H9 (cell line): Measurements from ENCODE around the gene ANXA4. TPM values are rescaled to one million over a fixed set of nuclear protein-coding genes. Genes with fewer than 3 reads are reported as not detected.

Experiments
- DNase-seq: peaks from one replicate; pipeline ENCODE4 v3.0.0-alpha.2; 2017
- H2AFZ ChIP-seq: one replicate; pipeline ENCODE4 v1.6.1; 2013; ENCODE audit warnings: mild to moderate bottlenecking, low read length, control low read depth, moderate library complexity
- H2AK5ac ChIP-seq: 2 replicates; pipeline ENCODE4 v1.6.1; 2013; ENCODE audit warnings: low read length, control low read depth, mixed read lengths; ENCODE audit not compliant: insufficient read length
- H2BK120ac ChIP-seq: one replicate; pipeline ENCODE4 v1.6.1; 2013; ENCODE audit warnings: low read depth, mild to moderate bottlenecking, low read length, control low read depth, inconsistent platforms; ENCODE audit not compliant: poor library complexity, severe bottlenecking
- H2BK12ac ChIP-seq: 2 replicates; pipeline ENCODE4 v1.6.1; 2013; ENCODE audit warnings: low read length, control low read depth, mixed read lengths, low read depth; ENCODE audit not compliant: insufficient read length
- H2BK15ac ChIP-seq: 2 replicates; pipeline ENCODE4 v1.6.1; 2013; ENCODE audit warnings: low read depth, low read length, control low read depth
- H2BK20ac ChIP-seq: one replicate; pipeline ENCODE4 v1.6.1; 2013; ENCODE audit warnings: low read depth, mild to moderate bottlenecking, low read length, control low read depth, inconsistent platforms; ENCODE audit not compliant: poor library complexity, severe bottlenecking
- H2BK5ac ChIP-seq: 2 replicates; pipeline ENCODE4 v1.6.1; 2013; ENCODE audit warnings: low read length, control low read depth, mixed read lengths; ENCODE audit not compliant: insufficient read length
- H3K14ac ChIP-seq: 2 replicates; pipeline ENCODE4 v1.6.1; 2013; ENCODE audit warnings: low read length, control low read depth; ENCODE audit not compliant: insufficient read depth
- H3K18ac ChIP-seq: 2 replicates; pipeline ENCODE4 v1.6.1; 2013; ENCODE audit warnings: low read depth, mild to moderate bottlenecking, mixed read lengths, low read length, control low read depth; ENCODE audit not compliant: insufficient read length
- H3K23ac ChIP-seq: 2 replicates; pipeline ENCODE4 v1.6.1; 2013; ENCODE audit warnings: low read length, control low read depth, mixed read lengths, low read depth; ENCODE audit not compliant: insufficient read length
- H3K23me2 ChIP-seq: 2 replicates; pipeline ENCODE4 v1.6.1; 2013; ENCODE audit warnings: low read depth, mild to moderate bottlenecking, mixed read lengths, low read length, control low read depth; ENCODE audit not compliant: insufficient read length, poor library complexity, severe bottlenecking
- H3K27ac ChIP-seq: 2 replicates; pipeline ENCODE4 v1.5.1; 2013; ENCODE audit warnings: low read length, control low read depth, mixed read lengths, low read depth; ENCODE audit not compliant: insufficient read length
- H3K27me3 ChIP-seq: 2 replicates; pipeline ENCODE4 v1.6.1; 2013; ENCODE audit warnings: low read length, control low read depth, inconsistent platforms; ENCODE audit not compliant: insufficient read depth
- H3K4ac ChIP-seq: 2 replicates; pipeline ENCODE4 v1.6.1; 2013; ENCODE audit warnings: low read depth, mild to moderate bottlenecking, control low read depth, inconsistent platforms, low read length, moderate library complexity
- H3K4me1 ChIP-seq: 2 replicates; pipeline ENCODE4 v1.6.1; 2013; ENCODE audit warnings: low read length, control low read depth, inconsistent platforms; ENCODE audit not compliant: insufficient read depth
- H3K4me2 ChIP-seq: 2 replicates; pipeline ENCODE4 v1.6.1; 2013; ENCODE audit warnings: low read length, control low read depth, mixed read lengths; ENCODE audit not compliant: insufficient read length, insufficient read depth
- H3K56ac ChIP-seq: 2 replicates; pipeline ENCODE4 v1.6.1; 2013; ENCODE audit warnings: low read depth, mild to moderate bottlenecking, mixed read lengths, low read length, control low read depth; ENCODE audit not compliant: insufficient read length
- H3K79me1 ChIP-seq: 2 replicates; pipeline ENCODE4 v1.6.1; 2013; ENCODE audit warnings: low read depth, mild to moderate bottlenecking, moderate library complexity, low read length, control low read depth, inconsistent platforms; ENCODE audit not compliant: insufficient read depth, poor library complexity, severe bottlenecking
- H3K79me2 ChIP-seq: 2 replicates; pipeline ENCODE4 v1.6.1; 2013; ENCODE audit warnings: low read length, control low read depth, inconsistent platforms; ENCODE audit not compliant: insufficient read depth
- H3K9ac ChIP-seq: 2 replicates; pipeline ENCODE4 v1.6.1; 2013; ENCODE audit warnings: low read length, control low read depth, mixed read lengths; ENCODE audit not compliant: insufficient read length; ENCODE audit errors: extremely low read depth
- H3K9me3 ChIP-seq: one replicate; pipeline ENCODE4 v1.6.1; 2013; ENCODE audit warnings: low read depth, low read length, inconsistent platforms; ENCODE audit not compliant: control insufficient read depth
- H3T11ph ChIP-seq: one replicate; pipeline ENCODE4 v1.6.1; 2013; ENCODE audit warnings: mild to moderate bottlenecking, low read length, control low read depth, inconsistent platforms
- H4K20me1 ChIP-seq: one replicate; pipeline ENCODE4 v1.6.1; 2013; ENCODE audit not compliant: control insufficient read depth, insufficient read length, insufficient read depth
- H4K5ac ChIP-seq: 2 replicates; pipeline ENCODE4 v1.6.1; 2013; ENCODE audit warnings: low read depth, mild to moderate bottlenecking, mixed read lengths, low read length, control low read depth; ENCODE audit not compliant: insufficient read length
- H4K8ac ChIP-seq: replicated peaks from 2 replicates; pipeline ENCODE4 v1.6.1; 2013; ENCODE audit warnings: low read length, control low read depth, mixed read lengths, low read depth; ENCODE audit not compliant: insufficient read length
- H4K91ac ChIP-seq: 2 replicates; pipeline ENCODE4 v1.6.1; 2013; ENCODE audit warnings: low read depth, mild to moderate bottlenecking, moderate library complexity, mixed read lengths, low read length, control low read depth; ENCODE audit not compliant: insufficient read length
- H3K27ac Mint-ChIP-seq, 3 experiments: 2 replicates in 2 of 3; 3 replicates in 1 of 3; pipeline ENCODE4 v1.8.0; 2020 to 2021; ENCODE audit warnings: mixed read lengths in 3 of 3, mild to moderate bottlenecking in 1 of 3, moderate library complexity in 1 of 3
- H3K27me3 Mint-ChIP-seq: 2 replicates; pipeline ENCODE4 v1.8.0; 2021; ENCODE audit warnings: low read depth, mild to moderate bottlenecking, moderate library complexity, mixed read lengths
- H3K36me3 Mint-ChIP-seq, 3 experiments: 2 replicates in 2 of 3; 3 replicates in 1 of 3; pipeline ENCODE4 v1.8.0; 2020 to 2021; ENCODE audit warnings: low read depth in 3 of 3, mixed read lengths in 3 of 3; ENCODE audit not compliant: insufficient read depth in 1 of 3
- H3K4me1 Mint-ChIP-seq, 2 experiments: 2 replicates each; pipeline ENCODE4 v1.8.0; 2020; ENCODE audit warnings: mixed read lengths in 2 of 2
- H3K4me3 Mint-ChIP-seq, 2 experiments: 2 replicates in 1 of 2; 3 replicates in 1 of 2; pipeline ENCODE4 v1.8.0; 2020 to 2021; ENCODE audit warnings: mild to moderate bottlenecking in 2 of 2, mixed read lengths in 2 of 2, moderate library complexity in 1 of 2
- H3K9me3 Mint-ChIP-seq, 2 experiments: 2 replicates in 1 of 2; 3 replicates in 1 of 2; pipeline ENCODE4 v1.8.0; 2020; ENCODE audit warnings: mild to moderate bottlenecking in 2 of 2, mixed read lengths in 2 of 2, moderate library complexity in 1 of 2
- CTCF ChIP-seq: fragments of 200-600 bp; sonication (generic); conservative IDR thresholded peaks from 3 replicates; pipeline ENCODE4 v1.8.0; 2021; ENCODE audit warnings: antibody characterized with exemption, mild to moderate bottlenecking
- WGBS: extraction: QIAGEN DNeasy Blood & Tissue Kit; methylation state at CpG from one replicate; pipeline ENCODE4 v1.1.7; 2013; ENCODE audit warnings: missing lambda C conversion rate, low lambda C conversion rate, mixed read lengths; ENCODE audit not compliant: insufficient read length; ENCODE audit errors: extremely low coverage; 5-methylcytosine and 5-hydroxymethylcytosine counted together
- total RNA-seq: library from RNA; stranded (reverse); gene quantifications from 2 replicates; pipeline ENCODE4 v1.2.1, GENCODE V29; 2021

Gene ANXA4
- total RNA-seq, 1 experiment from 2014 or later: 14.4 TPM

- Histone ChIP-seq H4K91ac (no peak overlapping the region), H3K9ac (no peak overlapping the region), H2BK15ac (no peak overlapping the region), H2BK5ac (no peak overlapping the region), H3K79me1 (no peaks in the 10 kb centered on the region), H2AK5ac (no peak overlapping the region), H2BK12ac (no peak overlapping the region), H4K5ac (no peak overlapping the region), H3K23me2 (no peaks in the 10 kb centered on the region), H3K4me2 (no peak overlapping the region), H3K56ac (no peak overlapping the region), H3K27me3 (no peaks in the 10 kb centered on the region), H3K9me3 (no peaks in the 10 kb centered on the region), H2BK120ac (no peak overlapping the region), H4K20me1 (no peaks in the 10 kb centered on the region), H3K23ac (no peak overlapping the region), H2AFZ (no peak overlapping the region), H3K27ac (no peak overlapping the region), H3K4ac (no peak overlapping the region), H3K79me2 (no peaks in the 10 kb centered on the region), H3K4me1 (no peaks in the 10 kb centered on the region), H2BK20ac (no peak overlapping the region), H3K18ac (no peak overlapping the region), H3T11ph (no peak overlapping the region), H3K14ac (no peak overlapping the region), H4K8ac (no peak overlapping the region)
- no CpG with 5 or more reads among the region's 3 CpGs for WGBS
- no peak overlapping the region for H3K27ac Mint-ChIP-seq
- no peak for DNase-seq
- TF ChIP-seq CTCF: no peak
- no peak overlapping the region for H3K4me3 Mint-ChIP-seq
- H3K4me1 Mint-ChIP-seq: no peaks in the 10 kb centered on the region
- H3K27me3 Mint-ChIP-seq: no peaks in the 10 kb centered on the region
- H3K36me3 Mint-ChIP-seq: peaks cover 2 to 52% (median 33%) of the 10 kb centered on the region in 3 experiments; a peak in 6 of 7 replicates
- no peaks in the 10 kb centered on the region for H3K9me3 Mint-ChIP-seq
These were observed 102.6 kb downstream of the ANXA4 start for GRCh38 chr2:69844560-69844959.
